H9 (cell line): Measurements from ENCODE around the gene UBE2N. TPM values are rescaled to one million over a fixed set of nuclear protein-coding genes. Genes with fewer than 3 reads are reported as not detected.

ENCODE experiments used
- DNase-seq: peaks from one replicate; pipeline ENCODE4 v3.0.0-alpha.2; 2017
- H2AFZ ChIP-seq: one replicate; pipeline ENCODE4 v1.6.1; 2013; ENCODE audit warnings: mild to moderate bottlenecking, low read length, control low read depth, moderate library complexity
- H2AK5ac ChIP-seq: 2 replicates; pipeline ENCODE4 v1.6.1; 2013; ENCODE audit warnings: low read length, control low read depth, mixed read lengths; ENCODE audit not compliant: insufficient read length
- H2BK120ac ChIP-seq: one replicate; pipeline ENCODE4 v1.6.1; 2013; ENCODE audit warnings: low read depth, mild to moderate bottlenecking, low read length, control low read depth, inconsistent platforms; ENCODE audit not compliant: poor library complexity, severe bottlenecking
- H2BK12ac ChIP-seq: 2 replicates; pipeline ENCODE4 v1.6.1; 2013; ENCODE audit warnings: low read length, control low read depth, mixed read lengths, low read depth; ENCODE audit not compliant: insufficient read length
- H2BK15ac ChIP-seq: 2 replicates; pipeline ENCODE4 v1.6.1; 2013; ENCODE audit warnings: low read depth, low read length, control low read depth
- H2BK20ac ChIP-seq: one replicate; pipeline ENCODE4 v1.6.1; 2013; ENCODE audit warnings: low read depth, mild to moderate bottlenecking, low read length, control low read depth, inconsistent platforms; ENCODE audit not compliant: poor library complexity, severe bottlenecking
- H2BK5ac ChIP-seq: 2 replicates; pipeline ENCODE4 v1.6.1; 2013; ENCODE audit warnings: low read length, control low read depth, mixed read lengths; ENCODE audit not compliant: insufficient read length
- H3K14ac ChIP-seq: 2 replicates; pipeline ENCODE4 v1.6.1; 2013; ENCODE audit warnings: low read length, control low read depth; ENCODE audit not compliant: insufficient read depth
- H3K18ac ChIP-seq: 2 replicates; pipeline ENCODE4 v1.6.1; 2013; ENCODE audit warnings: low read depth, mild to moderate bottlenecking, mixed read lengths, low read length, control low read depth; ENCODE audit not compliant: insufficient read length
- H3K23ac ChIP-seq: 2 replicates; pipeline ENCODE4 v1.6.1; 2013; ENCODE audit warnings: low read length, control low read depth, mixed read lengths, low read depth; ENCODE audit not compliant: insufficient read length
- H3K23me2 ChIP-seq: 2 replicates; pipeline ENCODE4 v1.6.1; 2013; ENCODE audit warnings: low read depth, mild to moderate bottlenecking, mixed read lengths, low read length, control low read depth; ENCODE audit not compliant: insufficient read length, poor library complexity, severe bottlenecking
- H3K27ac ChIP-seq: 2 replicates; pipeline ENCODE4 v1.5.1; 2013; ENCODE audit warnings: low read length, control low read depth, mixed read lengths, low read depth; ENCODE audit not compliant: insufficient read length
- H3K27me3 ChIP-seq: 2 replicates; pipeline ENCODE4 v1.6.1; 2013; ENCODE audit warnings: low read length, control low read depth, inconsistent platforms; ENCODE audit not compliant: insufficient read depth
- H3K4ac ChIP-seq: 2 replicates; pipeline ENCODE4 v1.6.1; 2013; ENCODE audit warnings: low read depth, mild to moderate bottlenecking, control low read depth, inconsistent platforms, low read length, moderate library complexity
- H3K4me1 ChIP-seq: 2 replicates; pipeline ENCODE4 v1.6.1; 2013; ENCODE audit warnings: low read length, control low read depth, inconsistent platforms; ENCODE audit not compliant: insufficient read depth
- H3K4me2 ChIP-seq: 2 replicates; pipeline ENCODE4 v1.6.1; 2013; ENCODE audit warnings: low read length, control low read depth, mixed read lengths; ENCODE audit not compliant: insufficient read length, insufficient read depth
- H3K56ac ChIP-seq: 2 replicates; pipeline ENCODE4 v1.6.1; 2013; ENCODE audit warnings: low read depth, mild to moderate bottlenecking, mixed read lengths, low read length, control low read depth; ENCODE audit not compliant: insufficient read length
- H3K79me1 ChIP-seq: 2 replicates; pipeline ENCODE4 v1.6.1; 2013; ENCODE audit warnings: low read depth, mild to moderate bottlenecking, moderate library complexity, low read length, control low read depth, inconsistent platforms; ENCODE audit not compliant: insufficient read depth, poor library complexity, severe bottlenecking
- H3K79me2 ChIP-seq: 2 replicates; pipeline ENCODE4 v1.6.1; 2013; ENCODE audit warnings: low read length, control low read depth, inconsistent platforms; ENCODE audit not compliant: insufficient read depth
- H3K9ac ChIP-seq: 2 replicates; pipeline ENCODE4 v1.6.1; 2013; ENCODE audit warnings: low read length, control low read depth, mixed read lengths; ENCODE audit not compliant: insufficient read length; ENCODE audit errors: extremely low read depth
- H3K9me3 ChIP-seq: one replicate; pipeline ENCODE4 v1.6.1; 2013; ENCODE audit warnings: low read depth, low read length, inconsistent platforms; ENCODE audit not compliant: control insufficient read depth
- H3T11ph ChIP-seq: one replicate; pipeline ENCODE4 v1.6.1; 2013; ENCODE audit warnings: mild to moderate bottlenecking, low read length, control low read depth, inconsistent platforms
- H4K20me1 ChIP-seq: one replicate; pipeline ENCODE4 v1.6.1; 2013; ENCODE audit not compliant: control insufficient read depth, insufficient read length, insufficient read depth
- H4K5ac ChIP-seq: 2 replicates; pipeline ENCODE4 v1.6.1; 2013; ENCODE audit warnings: low read depth, mild to moderate bottlenecking, mixed read lengths, low read length, control low read depth; ENCODE audit not compliant: insufficient read length
- H4K8ac ChIP-seq: replicated peaks from 2 replicates; pipeline ENCODE4 v1.6.1; 2013; ENCODE audit warnings: low read length, control low read depth, mixed read lengths, low read depth; ENCODE audit not compliant: insufficient read length
- H4K91ac ChIP-seq: 2 replicates; pipeline ENCODE4 v1.6.1; 2013; ENCODE audit warnings: low read depth, mild to moderate bottlenecking, moderate library complexity, mixed read lengths, low read length, control low read depth; ENCODE audit not compliant: insufficient read length
- H3K27ac Mint-ChIP-seq, 3 experiments: 2 replicates in 2 of 3; 3 replicates in 1 of 3; pipeline ENCODE4 v1.8.0; 2020 to 2021; ENCODE audit warnings: mixed read lengths in 3 of 3, mild to moderate bottlenecking in 1 of 3, moderate library complexity in 1 of 3
- H3K27me3 Mint-ChIP-seq: 2 replicates; pipeline ENCODE4 v1.8.0; 2021; ENCODE audit warnings: low read depth, mild to moderate bottlenecking, moderate library complexity, mixed read lengths
- H3K36me3 Mint-ChIP-seq, 3 experiments: 2 replicates in 2 of 3; 3 replicates in 1 of 3; pipeline ENCODE4 v1.8.0; 2020 to 2021; ENCODE audit warnings: low read depth in 3 of 3, mixed read lengths in 3 of 3; ENCODE audit not compliant: insufficient read depth in 1 of 3
- H3K4me1 Mint-ChIP-seq, 2 experiments: 2 replicates each; pipeline ENCODE4 v1.8.0; 2020; ENCODE audit warnings: mixed read lengths in 2 of 2
- H3K4me3 Mint-ChIP-seq, 2 experiments: 2 replicates in 1 of 2; 3 replicates in 1 of 2; pipeline ENCODE4 v1.8.0; 2020 to 2021; ENCODE audit warnings: mild to moderate bottlenecking in 2 of 2, mixed read lengths in 2 of 2, moderate library complexity in 1 of 2
- H3K9me3 Mint-ChIP-seq, 2 experiments: 2 replicates in 1 of 2; 3 replicates in 1 of 2; pipeline ENCODE4 v1.8.0; 2020; ENCODE audit warnings: mild to moderate bottlenecking in 2 of 2, mixed read lengths in 2 of 2, moderate library complexity in 1 of 2
- WGBS: extraction: QIAGEN DNeasy Blood & Tissue Kit; methylation state at CpG from one replicate; pipeline ENCODE4 v1.1.7; 2013; ENCODE audit warnings: missing lambda C conversion rate, low lambda C conversion rate, mixed read lengths; ENCODE audit not compliant: insufficient read length; ENCODE audit errors: extremely low coverage; 5-methylcytosine and 5-hydroxymethylcytosine counted together
- total RNA-seq: library from RNA; stranded (reverse); gene quantifications from 2 replicates; pipeline ENCODE4 v1.2.1, GENCODE V29; 2021
- TF ChIP-seq, protein P1 (sequence below): fragments of 200-600 bp; sonication (generic); conservative IDR thresholded peaks from 3 replicates; pipeline ENCODE4 v1.8.0; 2021; ENCODE audit warnings: antibody characterized with exemption, mild to moderate bottlenecking

The UBE2N gene
- total RNA-seq, 1 experiment from 2014 or later = 192 TPM

DNA sequence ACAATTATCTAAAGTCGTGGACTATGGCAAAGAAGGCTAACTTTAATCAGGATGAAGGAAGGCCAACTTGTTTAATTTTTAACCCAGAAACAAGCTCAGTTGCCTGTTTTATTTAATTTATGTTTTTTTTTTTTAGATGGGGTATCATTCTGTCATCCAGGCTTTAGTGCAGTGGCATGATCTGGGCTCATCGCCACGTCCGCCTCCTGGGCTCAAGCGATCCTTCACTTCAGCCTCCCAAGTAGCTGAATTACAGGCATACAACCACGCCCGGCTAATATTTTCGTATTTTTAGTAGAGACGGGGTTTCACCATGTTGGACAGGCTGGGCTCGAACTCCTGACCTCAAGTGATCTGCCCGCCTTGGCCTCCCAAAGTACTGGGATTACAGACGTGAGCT lies 44.3 kb downstream of the UBE2N start:
- no peak overlapping the region for H3T11ph ChIP-seq
- H2BK120ac ChIP-seq = no peak overlapping the region
- Mint-ChIP-seq H3K36me3 (peaks cover 18 to 31% (median 28%) of the 10 kb centered on the region in 3 experiments; a peak in 6 of 7 replicates), H3K4me3 (no peak overlapping the region), H3K27me3 (no peaks in the 10 kb centered on the region), H3K4me1 (peaks cover 0 to 5% of the 10 kb centered on the region in 2 experiments; a peak in 1 of 4 replicates), H3K9me3 (no peaks in the 10 kb centered on the region), H3K27ac (no peak overlapping the region)
- no peak overlapping the region for H3K9ac ChIP-seq
- no peak overlapping the region for H3K23ac ChIP-seq
- no peaks in the 10 kb centered on the region for H3K23me2 ChIP-seq
- no peak overlapping the region for H4K5ac ChIP-seq
- no peak overlapping the region for H3K18ac ChIP-seq
- no peaks in the 10 kb centered on the region for H3K9me3 ChIP-seq
- no CpG with 5 or more reads among the region's 12 CpGs for WGBS
- H3K27me3 ChIP-seq = no peaks in the 10 kb centered on the region
- no peak for DNase-seq
- H3K4me1 ChIP-seq = no peaks in the 10 kb centered on the region
- H2BK5ac ChIP-seq = no peak overlapping the region
- TF ChIP-seq, protein P1, sequence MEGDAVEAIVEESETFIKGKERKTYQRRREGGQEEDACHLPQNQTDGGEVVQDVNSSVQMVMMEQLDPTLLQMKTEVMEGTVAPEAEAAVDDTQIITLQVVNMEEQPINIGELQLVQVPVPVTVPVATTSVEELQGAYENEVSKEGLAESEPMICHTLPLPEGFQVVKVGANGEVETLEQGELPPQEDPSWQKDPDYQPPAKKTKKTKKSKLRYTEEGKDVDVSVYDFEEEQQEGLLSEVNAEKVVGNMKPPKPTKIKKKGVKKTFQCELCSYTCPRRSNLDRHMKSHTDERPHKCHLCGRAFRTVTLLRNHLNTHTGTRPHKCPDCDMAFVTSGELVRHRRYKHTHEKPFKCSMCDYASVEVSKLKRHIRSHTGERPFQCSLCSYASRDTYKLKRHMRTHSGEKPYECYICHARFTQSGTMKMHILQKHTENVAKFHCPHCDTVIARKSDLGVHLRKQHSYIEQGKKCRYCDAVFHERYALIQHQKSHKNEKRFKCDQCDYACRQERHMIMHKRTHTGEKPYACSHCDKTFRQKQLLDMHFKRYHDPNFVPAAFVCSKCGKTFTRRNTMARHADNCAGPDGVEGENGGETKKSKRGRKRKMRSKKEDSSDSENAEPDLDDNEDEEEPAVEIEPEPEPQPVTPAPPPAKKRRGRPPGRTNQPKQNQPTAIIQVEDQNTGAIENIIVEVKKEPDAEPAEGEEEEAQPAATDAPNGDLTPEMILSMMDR = no peak
- H3K4me2 ChIP-seq = no peak overlapping the region
- H4K20me1 ChIP-seq = no peaks in the 10 kb centered on the region
- H3K79me1 ChIP-seq = no peaks in the 10 kb centered on the region
- H3K56ac ChIP-seq = no peak overlapping the region
- H3K79me2 ChIP-seq = no peaks in the 10 kb centered on the region
- no peak overlapping the region for H3K4ac ChIP-seq
- no peak overlapping the region for H3K27ac ChIP-seq
- H2AFZ ChIP-seq = no peak overlapping the region
- no peak overlapping the region for H2BK12ac ChIP-seq
- no peak overlapping the region for H2AK5ac ChIP-seq
- no peak overlapping the region for H3K14ac ChIP-seq
- H2BK20ac ChIP-seq = no peak overlapping the region
- H4K91ac ChIP-seq = no peak overlapping the region
- H4K8ac ChIP-seq = no peak overlapping the region
- no peak overlapping the region for H2BK15ac ChIP-seq
